Caco-2 (cell line): ENCODE results near the gene CLTB. TPM values are rescaled to one million over a fixed set of nuclear protein-coding genes. Genes with fewer than 3 reads are reported as not detected.
A peak's percentile ranks its signal among the peaks of the same experiment; 100 is the strongest.

Experiments used
- Bru-seq: library from RNA; stranded (reverse); fragments of 400-500 nt; gene quantifications from one replicate; lab custom pipeline; 2021; lab: Mats Ljungman, UMichigan
- BruChase-seq, 2 experiments: library from RNA; stranded (reverse); fragments of 400-500 nt; gene quantifications; one replicate each; lab custom pipeline; 2021; lab: Mats Ljungman, UMichigan
- BruUV-seq: library from RNA; stranded (reverse); fragments of 400-500 nt; replicated peaks from 2 replicates; lab custom pipeline; 2021; lab: Mats Ljungman, UMichigan
- CTCF ChIA-PET: fragments of 300-600 bp; sonication (Branson Sonifier 250); formaldehyde crosslinking; loops from one replicate; lab custom pipeline; 2022; ENCODE audit warnings: antibody characterized with exemption; lab: Charles Lee
- POLR2A ChIA-PET: fragments of 300-600 bp; sonication (Branson Sonifier 250); formaldehyde crosslinking; loops from one replicate; lab custom pipeline; 2022; ENCODE audit warnings: antibody characterized with exemption; lab: Charles Lee
- DNase-seq, 2 experiments: peaks; one replicate each; pipeline versions ENCODE4 v3.0.0 to v3.0.0-alpha.2; 2020 to 2022
- H3K27me3 ChIP-seq: replicated peaks from 2 replicates; pipeline ENCODE4 v1.6.0; 2011; ENCODE audit warnings: low read length; ENCODE audit not compliant: control insufficient read depth, insufficient read depth
- H3K36me3 ChIP-seq: 2 replicates; pipeline ENCODE4 v1.5.1; 2011; ENCODE audit warnings: low read length; ENCODE audit not compliant: control insufficient read depth, insufficient read depth
- H3K4me1 ChIP-seq: fragments of 250-450 bp; sonication (Bioruptor Pico); 2 replicates; pipeline ENCODE4 v1.5.1; 2020; ENCODE audit warnings: mild to moderate bottlenecking
- H3K4me3 ChIP-seq: 2 replicates; pipeline ENCODE4 v1.5.1; 2011; ENCODE audit warnings: low read depth, mild to moderate bottlenecking, control low read depth, low read length
- H3K9me3 ChIP-seq: fragments of 250-450 bp; sonication (Bioruptor Pico); 2 replicates; pipeline ENCODE4 v1.5.1; 2020; ENCODE audit warnings: mild to moderate bottlenecking, moderate library complexity
- H3K27ac Mint-ChIP-seq: one replicate; pipeline ENCODE4 v1.8.0; 2022; ENCODE audit warnings: mixed read lengths; ENCODE audit not compliant: unreplicated experiment
- H3K27me3 Mint-ChIP-seq: one replicate; pipeline ENCODE4 v1.8.0; 2022; ENCODE audit warnings: mixed read lengths; ENCODE audit not compliant: insufficient read depth, unreplicated experiment
- H3K36me3 Mint-ChIP-seq: one replicate; pipeline ENCODE4 v1.8.0; 2022; ENCODE audit warnings: mild to moderate bottlenecking, mixed read lengths; ENCODE audit not compliant: insufficient read depth, unreplicated experiment
- H3K4me1 Mint-ChIP-seq: one replicate; pipeline ENCODE4 v1.8.0; 2022; ENCODE audit warnings: low read depth, mixed read lengths; ENCODE audit not compliant: unreplicated experiment
- H3K4me3 Mint-ChIP-seq: one replicate; pipeline ENCODE4 v1.8.0; 2022; ENCODE audit warnings: mild to moderate bottlenecking, moderate library complexity, mixed read lengths; ENCODE audit not compliant: unreplicated experiment
- H3K9me3 Mint-ChIP-seq: one replicate; pipeline ENCODE4 v1.8.0; 2022; ENCODE audit warnings: mixed read lengths; ENCODE audit not compliant: unreplicated experiment
- intact Hi-C: fragments of 100-400 bp; cut with micrococcal nuclease; formaldehyde crosslinking; loops from one replicate; pipeline ENCODE4 v1.10.0; 2022; ENCODE audit not compliant: unreplicated experiment
- long read RNA-seq: library from polyadenylated mRNA; stranded (forward); transcript quantifications from one replicate; pipeline ENCODE4 v2.0.0, GENCODE V29; 2022
- total RNA-seq: library from RNA; stranded (reverse); gene quantifications from 2 replicates; pipeline ENCODE4 v1.2.3, GENCODE V29; 2022
- TF ChIP-seq, protein P1 (sequence below), 2 experiments: fragments of 200-600 bp in 1 of 2; IDR thresholded peaks; 1 replicate in 1 of 2; 2 replicates in 1 of 2; pipeline versions ENCODE4 v1.5.1 to v1.8.0; 2011 to 2022; ENCODE audit warnings: antibody characterized with exemption in 1 of 2, control low read depth in 1 of 2, inconsistent platforms in 1 of 2, low read depth in 1 of 2, low read length in 1 of 2, mild to moderate bottlenecking in 1 of 2, moderate library complexity in 1 of 2; ENCODE audit not compliant: insufficient read depth in 1 of 2, severe bottlenecking in 1 of 2, unreplicated experiment in 1 of 2

The CLTB gene, protein sequence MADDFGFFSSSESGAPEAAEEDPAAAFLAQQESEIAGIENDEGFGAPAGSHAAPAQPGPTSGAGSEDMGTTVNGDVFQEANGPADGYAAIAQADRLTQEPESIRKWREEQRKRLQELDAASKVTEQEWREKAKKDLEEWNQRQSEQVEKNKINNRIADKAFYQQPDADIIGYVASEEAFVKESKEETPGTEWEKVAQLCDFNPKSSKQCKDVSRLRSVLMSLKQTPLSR
- total RNA-seq (78.9 and 80.0 TPM in 2 replicates), Bru-seq, nascent RNA (percentile 65 among the genes with signal in this experiment), BruChase-seq, experiment 1, labeled RNA remaining after a 2-hour chase (percentile 61 among the genes with signal in this experiment), BruChase-seq, experiment 2, labeled RNA remaining after a 6-hour chase (percentile 68 among the genes with signal in this experiment)
- long read RNA-seq, transcript CLTB-202 (5 exons, 1,161 nt) = major isoform, 142 of 157 reads
- long read RNA-seq, partial matches to known transcripts = 10 of 157 reads
- long read RNA-seq, other reads (novel, unspliced or antisense) = 3 of 157 reads

DNA sequence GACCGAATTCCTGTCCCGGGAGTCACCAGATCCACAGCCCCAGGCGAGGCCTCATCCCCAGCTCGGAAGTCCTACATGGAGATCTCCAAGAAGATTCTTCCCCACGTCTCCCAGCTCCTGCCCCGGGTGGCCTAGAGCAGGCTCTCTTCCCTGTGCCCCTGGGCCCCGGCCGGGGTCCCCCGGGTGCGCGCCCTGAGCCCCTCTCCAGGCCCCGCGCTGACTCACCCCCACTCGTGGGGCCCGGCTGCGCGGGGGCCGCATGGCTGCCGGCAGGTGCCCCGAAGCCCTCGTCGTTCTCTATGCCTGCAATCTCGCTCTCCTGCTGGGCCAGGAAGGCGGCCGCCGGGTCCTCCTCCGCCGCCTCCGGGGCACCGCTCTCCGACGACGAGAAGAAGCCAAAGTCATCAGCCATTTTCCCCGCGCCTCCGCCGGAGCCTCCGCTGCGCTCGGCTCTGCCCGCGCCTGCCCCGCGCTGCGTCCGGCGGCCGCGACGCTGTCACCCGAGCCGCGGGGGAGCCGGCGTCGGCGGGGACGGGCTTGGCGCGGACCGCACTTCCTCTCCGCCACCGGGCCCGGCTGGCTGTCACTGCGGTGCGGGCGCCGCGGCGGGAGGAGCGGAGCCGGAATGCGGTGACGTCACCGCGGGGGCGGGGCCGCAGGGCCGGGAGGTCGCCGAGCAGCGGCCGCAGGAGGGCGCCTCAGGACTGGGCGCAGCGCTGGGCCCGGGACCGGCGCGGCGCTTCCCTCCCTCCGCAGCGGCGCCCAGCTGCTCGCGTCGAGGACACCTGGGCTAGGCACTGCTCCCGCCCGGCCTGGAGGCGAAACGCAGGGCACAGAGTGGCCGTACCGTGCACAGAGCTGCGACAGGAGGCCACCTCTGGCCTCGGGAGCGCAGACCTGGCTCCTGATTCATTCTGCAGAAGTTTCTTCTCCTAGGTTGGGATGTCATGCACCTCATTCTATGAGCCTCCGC lies at the start of gene CLTB:
Gene CLTB, minus strand, starts transcription at position 588 of the 973 bp plus-strand sequence. Its CDS starts 176 bp downstream, at position 412.
- peaks cover 17% of the 10 kb centered on the region for H3K4me1 Mint-ChIP-seq
- peaks cover 13% of the 10 kb centered on the region for H3K9me3 Mint-ChIP-seq
- Histone ChIP-seq H3K36me3 (no peaks in the 10 kb centered on the region), H3K27me3 (no peaks in the 10 kb centered on the region), H3K4me1 (peaks cover 23% of the 10 kb centered on the region), H3K9me3 (no peaks in the 10 kb centered on the region), H3K4me3 (peak within 1 kb of the TSS; percentile 92)
- intact Hi-C loops = loop anchor here (1.0 to 10.0 kb wide), 4 partner anchors 32 to 163 kb away; partner anchors contain the start of gene FAF2
- TF ChIP-seq, protein P1, sequence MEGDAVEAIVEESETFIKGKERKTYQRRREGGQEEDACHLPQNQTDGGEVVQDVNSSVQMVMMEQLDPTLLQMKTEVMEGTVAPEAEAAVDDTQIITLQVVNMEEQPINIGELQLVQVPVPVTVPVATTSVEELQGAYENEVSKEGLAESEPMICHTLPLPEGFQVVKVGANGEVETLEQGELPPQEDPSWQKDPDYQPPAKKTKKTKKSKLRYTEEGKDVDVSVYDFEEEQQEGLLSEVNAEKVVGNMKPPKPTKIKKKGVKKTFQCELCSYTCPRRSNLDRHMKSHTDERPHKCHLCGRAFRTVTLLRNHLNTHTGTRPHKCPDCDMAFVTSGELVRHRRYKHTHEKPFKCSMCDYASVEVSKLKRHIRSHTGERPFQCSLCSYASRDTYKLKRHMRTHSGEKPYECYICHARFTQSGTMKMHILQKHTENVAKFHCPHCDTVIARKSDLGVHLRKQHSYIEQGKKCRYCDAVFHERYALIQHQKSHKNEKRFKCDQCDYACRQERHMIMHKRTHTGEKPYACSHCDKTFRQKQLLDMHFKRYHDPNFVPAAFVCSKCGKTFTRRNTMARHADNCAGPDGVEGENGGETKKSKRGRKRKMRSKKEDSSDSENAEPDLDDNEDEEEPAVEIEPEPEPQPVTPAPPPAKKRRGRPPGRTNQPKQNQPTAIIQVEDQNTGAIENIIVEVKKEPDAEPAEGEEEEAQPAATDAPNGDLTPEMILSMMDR (IDR thresholded peaks at IDR 0.05; ENCODE audit: insufficient read depth in 1 of 2, low read depth in 1 of 2, low read length in 1 of 2, severe bottlenecking in 1 of 2, unreplicated experiment in 1 of 2) = peak; percentile 38 to 72
- peak within 1 kb of the TSS; percentile 85 for H3K27ac Mint-ChIP-seq
- DNase-seq = peak; percentile 85 to 89
- BruUV-seq = no TSS peak
- peaks cover 13% of the 10 kb centered on the region for H3K36me3 Mint-ChIP-seq
- CTCF ChIA-PET = interaction anchor here (0.6 to 1.8 kb wide), 9 partner anchors 32 to 686 kb away, joined by 3 to 20 read pairs (median 4); partner anchors contain the start of genes FAF2 and TSPAN17
- H3K27me3 Mint-ChIP-seq = no peaks in the 10 kb centered on the region
- POLR2A ChIA-PET = interaction anchor here (0.9 to 3.7 kb wide), 5 partner anchors 32 to 157 kb away, joined by 3 to 23 read pairs (median 6); partner anchors contain the start of genes FAF2 and RNF44
- H3K4me3 Mint-ChIP-seq = peak within 1 kb of the TSS; percentile 77

DNA sequence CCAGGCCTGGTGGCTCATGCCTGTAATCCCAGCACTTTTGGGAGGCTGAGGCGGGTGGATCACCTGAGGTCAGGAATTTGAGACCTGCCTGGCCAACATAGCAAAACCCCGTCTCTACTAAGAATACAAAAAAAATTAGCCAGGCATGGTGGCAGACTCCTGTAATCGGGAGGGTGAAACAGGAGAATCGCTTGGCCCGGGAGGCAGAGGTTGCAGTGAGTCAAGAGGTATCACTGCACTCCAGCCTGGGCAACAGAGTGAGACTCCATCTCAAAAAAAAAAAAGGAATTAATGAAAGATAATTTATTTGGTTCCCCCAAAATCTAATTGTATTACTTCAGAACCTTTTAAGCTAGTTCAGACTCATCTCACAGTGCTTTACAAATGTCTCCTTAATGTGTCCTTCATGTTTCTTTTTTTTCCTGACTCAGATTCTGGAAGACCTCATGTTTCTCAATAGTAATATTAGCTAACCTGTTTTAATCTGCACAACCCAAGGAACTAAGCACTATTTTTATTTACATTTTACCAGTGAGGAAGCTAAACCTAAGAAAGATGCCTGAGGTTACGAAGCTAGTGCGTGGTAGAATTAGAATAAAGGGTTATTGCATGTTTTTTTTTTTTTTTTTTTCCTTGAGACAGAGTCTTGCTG lies 46.9 kb upstream of the CLTB start:
- intact Hi-C loops = no loop called here
- no peaks in the 10 kb centered on the region for H3K9me3 Mint-ChIP-seq
- H3K27me3 Mint-ChIP-seq = no peaks in the 10 kb centered on the region
- Histone ChIP-seq H3K4me3 (no peak overlapping the region), H3K27me3 (no peaks in the 10 kb centered on the region), H3K9me3 (no peaks in the 10 kb centered on the region), H3K36me3 (peaks cover 2% of the 10 kb centered on the region; the same call in 1 of the 2 replicates), H3K4me1 (peaks cover 13% of the 10 kb centered on the region)
- DNase-seq = no peak
- H3K4me1 Mint-ChIP-seq = peaks cover 11% of the 10 kb centered on the region
- peaks cover 55% of the 10 kb centered on the region for H3K36me3 Mint-ChIP-seq
- CTCF ChIA-PET = interaction anchor here (0.7 kb wide), 1 partner anchor 460 kb away, joined by 5 read pairs; no protein-coding TSS in a partner anchor
- POLR2A ChIA-PET = no interaction called here
- no peak overlapping the region for H3K27ac Mint-ChIP-seq
- TF ChIP-seq, protein P1 (IDR thresholded peaks at IDR 0.05; ENCODE audit: insufficient read depth in 1 of 2, low read depth in 1 of 2, low read length in 1 of 2, severe bottlenecking in 1 of 2, unreplicated experiment in 1 of 2) = no peak
- H3K4me3 Mint-ChIP-seq = no peak overlapping the region
- BruUV-seq = no TSS peak
